GM12801 (cell line): ENCODE measurements around the gene TMCO4.

Experiments
- CTCF ChIP-seq: IDR thresholded peaks from one replicate; pipeline ENCODE4 v1.5.1; 2011; ENCODE audit warnings: control low read depth; ENCODE audit not compliant: insufficient read length; ENCODE audit errors: extremely low read depth

TMCO4 gene

GRCh38 chr1:19776287-19776686, 23.4 kb downstream of the TMCO4 start:
- TF ChIP-seq CTCF: no peak

GRCh38 chr1:19775831-19776230, 23.9 kb downstream of the TMCO4 start:
- TF ChIP-seq CTCF: no peak

- no peak for TF ChIP-seq CTCF
Observed at GRCh38 chr1:19775317-19775716, 24.4 kb downstream of the TMCO4 start.

GRCh38 chr1:19774180-19774785, 25.4 kb downstream of the TMCO4 start:
- no peak for TF ChIP-seq CTCF

- no peak for TF ChIP-seq CTCF
Observed at GRCh38 chr1:19773485-19773884, 26.2 kb downstream of the TMCO4 start.

- TF ChIP-seq CTCF: no peak
Observed at GRCh38 chr1:19772053-19772452, 27.7 kb downstream of the TMCO4 start.

GRCh38 chr1:19771350-19771749, 28.4 kb downstream of the TMCO4 start:
- TF ChIP-seq CTCF: no peak
